HG02884 (cell line): ENCODE measurements around the gene PCDHGA1.
"Not testable (repeated sequence)": the region's sequence is repeated elsewhere in the genome, so short reads cannot be mapped to it uniquely, and the experiment has no call there.

Experiments
- ATAC-seq: cut with Tn5 transposase; IDR thresholded peaks from one replicate; pipeline ENCODE4 v1.9.1; 2021; ENCODE audit warnings: mild to moderate bottlenecking, moderate library complexity; ENCODE audit not compliant: unreplicated experiment

The PCDHGA1 gene

GRCh38 chr5:141382469-141383294, 52.4 kb downstream of the PCDHGA1 start, which contains the start of gene PCDHGA7:
Gene PCDHGA7 (plus strand): TSS chr5:141382742. CDS start chr5:141382900, 158 bp downstream.
- no peak for ATAC-seq

- no peak for ATAC-seq
Observed at GRCh38 chr5:141383345-141383744, 53.0 kb downstream of the PCDHGA1 start.

- ATAC-seq: no peak
Observed at GRCh38 chr5:141384471-141385267, 54.4 kb downstream of the PCDHGA1 start.

- peak; percentile 95 for ATAC-seq
Observed at GRCh38 chr5:141387557-141388311, 57.4 kb downstream of the PCDHGA1 start, which contains the start of gene PCDHGB4. Gene PCDHGB4 (plus strand): TSS chr5:141387698. CDS start chr5:141387885, 187 bp downstream.

- no peak for ATAC-seq
Observed at GRCh38 chr5:141388661-141389060, 58.3 kb downstream of the PCDHGA1 start.

- no peak for ATAC-seq
Observed at GRCh38 chr5:141389153-141390042, 59.1 kb downstream of the PCDHGA1 start.

GRCh38 chr5:141392429-141393198, 62.3 kb downstream of the PCDHGA1 start, which contains the start of gene PCDHGA8:
Gene PCDHGA8 (plus strand): TSS chr5:141392633. CDS start chr5:141392814, 181 bp downstream.
- ATAC-seq: no peak

GRCh38 chr5:141393267-141393666, 63.0 kb downstream of the PCDHGA1 start:
- ATAC-seq: no peak

- ATAC-seq: not testable (repeated sequence)
Observed at GRCh38 chr5:141394401-141395187, 64.3 kb downstream of the PCDHGA1 start.

GRCh38 chr5:141397756-141398551, 67.6 kb downstream of the PCDHGA1 start, which contains the start of gene PCDHGB5:
Gene PCDHGB5 (plus strand): TSS chr5:141397947. CDS start chr5:141398128, 181 bp downstream.
- peak; percentile 63 for ATAC-seq

- ATAC-seq: no peak
Observed at GRCh38 chr5:141398608-141399007, 68.3 kb downstream of the PCDHGA1 start.

GRCh38 chr5:141399555-141400258, 69.4 kb downstream of the PCDHGA1 start:
- ATAC-seq: no peak

- no peak for ATAC-seq
Observed at GRCh38 chr5:141402553-141403243, 72.4 kb downstream of the PCDHGA1 start, which contains the start of gene PCDHGA9. Gene PCDHGA9 (plus strand): TSS chr5:141402778. CDS start chr5:141402953, 175 bp downstream.

GRCh38 chr5:141403387-141403786, 73.1 kb downstream of the PCDHGA1 start:
- ATAC-seq: no peak

- peak; percentile 68 for ATAC-seq
Observed at GRCh38 chr5:141407790-141408505, 77.6 kb downstream of the PCDHGA1 start, which contains the start of gene PCDHGB6. Gene PCDHGB6 (plus strand): TSS chr5:141408021. CDS start chr5:141408203, 182 bp downstream.
